ENCODE measurements around the gene SEMA3E. TPM values are rescaled to one million over a fixed set of nuclear protein-coding genes. Genes with fewer than 3 reads are reported as not detected.

SEMA3E gene
- total RNA-seq, 4 donors from 2014 or later, result 0.94 to 6.9 (median 2.2) TPM

DNA sequence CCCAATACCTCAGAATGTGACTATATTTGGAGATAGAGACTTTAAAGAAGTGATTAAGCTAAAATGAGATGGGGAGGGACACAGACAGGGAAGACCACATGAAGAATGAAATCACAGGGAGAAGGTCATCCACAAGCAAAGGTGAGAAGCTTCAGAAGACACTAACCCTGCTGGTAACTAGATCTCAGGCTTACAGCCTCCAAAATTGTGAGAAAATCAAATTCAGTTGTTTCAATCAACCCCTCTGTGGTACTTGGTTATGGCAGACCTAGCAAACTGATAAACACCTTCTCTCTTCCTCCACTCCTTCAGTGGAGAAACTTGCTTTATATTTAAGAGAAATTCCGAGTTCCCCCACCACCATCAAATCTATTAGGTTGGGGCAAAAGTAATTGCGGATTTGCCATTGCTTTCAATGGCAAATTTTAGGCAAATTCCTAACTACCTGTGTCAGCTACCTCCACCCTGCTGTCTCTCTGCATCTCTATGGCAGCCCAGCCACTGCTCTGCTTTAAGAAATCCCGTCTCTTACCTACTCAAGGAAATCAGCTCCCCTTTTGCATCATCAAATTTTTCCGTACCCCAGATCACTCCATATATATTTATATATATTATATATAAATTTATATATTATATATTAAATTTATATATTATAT, 38.2 kb downstream of the SEMA3E start:
- H3K36me3 ChIP-seq, result no peaks in the 10 kb centered on the region
- H3K9me3 ChIP-seq, result no peaks in the 10 kb centered on the region
- WGBS, 2 donors, result 76 to 80% methylated on average over 4 of the region's 4 CpGs
- no peak overlapping the region for H3K27ac ChIP-seq
- no peak for DNase-seq
- no peak for TF ChIP-seq POLR2A (IDR thresholded peaks at IDR 0.05)
- TF ChIP-seq, protein P1, sequence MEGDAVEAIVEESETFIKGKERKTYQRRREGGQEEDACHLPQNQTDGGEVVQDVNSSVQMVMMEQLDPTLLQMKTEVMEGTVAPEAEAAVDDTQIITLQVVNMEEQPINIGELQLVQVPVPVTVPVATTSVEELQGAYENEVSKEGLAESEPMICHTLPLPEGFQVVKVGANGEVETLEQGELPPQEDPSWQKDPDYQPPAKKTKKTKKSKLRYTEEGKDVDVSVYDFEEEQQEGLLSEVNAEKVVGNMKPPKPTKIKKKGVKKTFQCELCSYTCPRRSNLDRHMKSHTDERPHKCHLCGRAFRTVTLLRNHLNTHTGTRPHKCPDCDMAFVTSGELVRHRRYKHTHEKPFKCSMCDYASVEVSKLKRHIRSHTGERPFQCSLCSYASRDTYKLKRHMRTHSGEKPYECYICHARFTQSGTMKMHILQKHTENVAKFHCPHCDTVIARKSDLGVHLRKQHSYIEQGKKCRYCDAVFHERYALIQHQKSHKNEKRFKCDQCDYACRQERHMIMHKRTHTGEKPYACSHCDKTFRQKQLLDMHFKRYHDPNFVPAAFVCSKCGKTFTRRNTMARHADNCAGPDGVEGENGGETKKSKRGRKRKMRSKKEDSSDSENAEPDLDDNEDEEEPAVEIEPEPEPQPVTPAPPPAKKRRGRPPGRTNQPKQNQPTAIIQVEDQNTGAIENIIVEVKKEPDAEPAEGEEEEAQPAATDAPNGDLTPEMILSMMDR (IDR thresholded peaks at IDR 0.05), result no peak
- H3K4me3 ChIP-seq (replicated peaks in 1 of 3), result no peak overlapping the region
- no peaks in the 10 kb centered on the region for H3K27me3 ChIP-seq
- intact Hi-C loops (cut with DNase I), result no loop called here
- H3K4me1 ChIP-seq, result no peaks in the 10 kb centered on the region

GRCh38 chr7:83608716-83609115, 40.2 kb downstream of the SEMA3E start:
- 81 to 86% methylated on average over 3 of the region's 3 CpGs for WGBS, 2 donors
- intact Hi-C loops (cut with DNase I), result no loop called here
- TF ChIP-seq POLR2A (IDR thresholded peaks at IDR 0.05), result no peak
- TF ChIP-seq, protein P1 (IDR thresholded peaks at IDR 0.05), result no peak
- H3K4me3 ChIP-seq (replicated peaks in 1 of 3), result no peak overlapping the region
- H3K27me3 ChIP-seq, result no peaks in the 10 kb centered on the region
- H3K4me1 ChIP-seq, result no peaks in the 10 kb centered on the region
- H3K27ac ChIP-seq, result no peak overlapping the region
- no peaks in the 10 kb centered on the region for H3K9me3 ChIP-seq
- H3K36me3 ChIP-seq, result no peaks in the 10 kb centered on the region
- DNase-seq, result no peak

GRCh38 chr7:83603649-83604048, 45.3 kb downstream of the SEMA3E start:
- Histone ChIP-seq H3K4me1 (no peaks in the 10 kb centered on the region), H3K9me3 (no peaks in the 10 kb centered on the region), H3K27me3 (no peaks in the 10 kb centered on the region), H3K27ac (no peak overlapping the region), H3K36me3 (no peaks in the 10 kb centered on the region), H3K4me3 (replicated peaks in 1 of 3) (no peak overlapping the region)
- TF ChIP-seq, protein P1 (IDR thresholded peaks at IDR 0.05), result no peak
- no peak for TF ChIP-seq POLR2A (IDR thresholded peaks at IDR 0.05)
- DNase-seq, result no peak
- WGBS, 2 donors, result 33 to 36% methylated on average over 1 of the region's 1 CpG
- intact Hi-C loops (cut with DNase I), result no loop called here

GRCh38 chr7:83599131-83599530, 49.8 kb downstream of the SEMA3E start:
- Histone ChIP-seq H3K27me3 (no peaks in the 10 kb centered on the region), H3K9me3 (no peaks in the 10 kb centered on the region), H3K4me1 (no peaks in the 10 kb centered on the region), H3K4me3 (replicated peaks in 1 of 3) (no peak overlapping the region), H3K36me3 (no peaks in the 10 kb centered on the region), H3K27ac (no peak overlapping the region)
- DNase-seq, result no peak
- TF ChIP-seq, protein P1 (IDR thresholded peaks at IDR 0.05), result no peak
- no peak for TF ChIP-seq POLR2A (IDR thresholded peaks at IDR 0.05)
- intact Hi-C loops (cut with DNase I), result no loop called here
- WGBS, 2 donors, result 81 to 87% methylated on average over 1 of the region's 1 CpG

- TF ChIP-seq POLR2A (IDR thresholded peaks at IDR 0.05), result no peak
- TF ChIP-seq, protein P1 (IDR thresholded peaks at IDR 0.05), result no peak
- DNase-seq, result no peak
- intact Hi-C loops (cut with DNase I), result no loop called here
- H3K36me3 ChIP-seq, result no peaks in the 10 kb centered on the region
- no peak overlapping the region for H3K4me3 ChIP-seq (replicated peaks in 1 of 3)
- no peaks in the 10 kb centered on the region for H3K4me1 ChIP-seq
- H3K27ac ChIP-seq, result no peak overlapping the region
- H3K9me3 ChIP-seq, result no peaks in the 10 kb centered on the region
- no peaks in the 10 kb centered on the region for H3K27me3 ChIP-seq
- WGBS, 2 donors, result 66 to 68% methylated on average over 4 of the region's 4 CpGs
Observed at GRCh38 chr7:83593921-83594475, 54.9 kb downstream of the SEMA3E start.

Measured in thyroid gland (tissue), 4 donors.